Bronchial epithelial cell (primary cell): Measurements from ENCODE around the gene FBXO15. TPM values are rescaled to one million over a fixed set of nuclear protein-coding genes. Genes with fewer than 3 reads are reported as not detected.

Experiments
- DNase-seq: peaks from one replicate; pipeline ENCODE4 v3.0.0-alpha.2; 2010; ENCODE audit warnings: low read depth
- FAIRE-seq: peaks from 2 replicates; lab custom pipeline; 2011; peaks lifted over from hg19 to GRCh38; lab: Jason Lieb, UNC
- H3K27me3 ChIP-seq: 2 replicates; pipeline ENCODE4 v1.5.1; 2011; ENCODE audit warnings: low read length; ENCODE audit not compliant: control insufficient read depth, insufficient read depth
- H3K36me3 ChIP-seq: 2 replicates; pipeline ENCODE4 v1.5.1; 2011; ENCODE audit warnings: low read length; ENCODE audit not compliant: control insufficient read depth, insufficient read depth
- H3K4me3 ChIP-seq: 2 replicates; pipeline ENCODE4 v1.5.1; 2011; ENCODE audit warnings: mild to moderate bottlenecking, low read depth, low read length, control low read depth
- total RNA-seq: library from RNA; depleted of rRNA; stranded (reverse); fragments of >200 nt; gene quantifications from 2 replicates; pipeline ENCODE4 v1.2.1, GENCODE V29; 2014
- TF ChIP-seq, protein P1 (sequence below): IDR thresholded peaks from 2 replicates; pipeline ENCODE4 v1.5.1; 2011; ENCODE audit warnings: mild to moderate bottlenecking, moderate library complexity, low read length, control low read depth, inconsistent platforms; ENCODE audit not compliant: insufficient read depth, severe bottlenecking

FBXO15 gene
- total RNA-seq, 1 donor from 2014 or later, result not detected

DNA sequence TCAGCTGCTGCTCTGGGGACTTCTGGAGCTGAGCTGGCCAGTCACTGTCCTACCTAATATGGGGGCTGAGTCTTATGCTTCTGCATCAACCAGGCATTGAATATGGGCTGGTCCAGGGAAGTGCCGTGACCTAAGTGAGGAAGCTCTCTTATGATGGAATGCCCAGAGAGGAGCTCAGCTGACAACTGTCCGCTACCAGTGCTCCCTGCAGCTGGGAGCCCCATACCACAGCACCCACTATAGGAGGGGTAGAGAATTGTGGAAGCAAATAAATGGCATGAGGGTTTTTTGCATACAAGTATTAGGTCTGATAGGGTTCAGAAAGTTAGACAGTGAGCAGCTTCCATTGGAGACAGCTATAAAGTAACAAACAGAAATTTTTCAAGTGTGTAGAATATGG is 5.2 kb upstream of the FBXO15 start:
- FAIRE-seq (no peak), DNase-seq (no peak)
- Histone ChIP-seq H3K27me3 (no peaks in the 10 kb centered on the region), H3K4me3 (no peak overlapping the region), H3K36me3 (peaks cover 7% of the 10 kb centered on the region)
- TF ChIP-seq, protein P1, sequence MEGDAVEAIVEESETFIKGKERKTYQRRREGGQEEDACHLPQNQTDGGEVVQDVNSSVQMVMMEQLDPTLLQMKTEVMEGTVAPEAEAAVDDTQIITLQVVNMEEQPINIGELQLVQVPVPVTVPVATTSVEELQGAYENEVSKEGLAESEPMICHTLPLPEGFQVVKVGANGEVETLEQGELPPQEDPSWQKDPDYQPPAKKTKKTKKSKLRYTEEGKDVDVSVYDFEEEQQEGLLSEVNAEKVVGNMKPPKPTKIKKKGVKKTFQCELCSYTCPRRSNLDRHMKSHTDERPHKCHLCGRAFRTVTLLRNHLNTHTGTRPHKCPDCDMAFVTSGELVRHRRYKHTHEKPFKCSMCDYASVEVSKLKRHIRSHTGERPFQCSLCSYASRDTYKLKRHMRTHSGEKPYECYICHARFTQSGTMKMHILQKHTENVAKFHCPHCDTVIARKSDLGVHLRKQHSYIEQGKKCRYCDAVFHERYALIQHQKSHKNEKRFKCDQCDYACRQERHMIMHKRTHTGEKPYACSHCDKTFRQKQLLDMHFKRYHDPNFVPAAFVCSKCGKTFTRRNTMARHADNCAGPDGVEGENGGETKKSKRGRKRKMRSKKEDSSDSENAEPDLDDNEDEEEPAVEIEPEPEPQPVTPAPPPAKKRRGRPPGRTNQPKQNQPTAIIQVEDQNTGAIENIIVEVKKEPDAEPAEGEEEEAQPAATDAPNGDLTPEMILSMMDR, result no peak

DNA sequence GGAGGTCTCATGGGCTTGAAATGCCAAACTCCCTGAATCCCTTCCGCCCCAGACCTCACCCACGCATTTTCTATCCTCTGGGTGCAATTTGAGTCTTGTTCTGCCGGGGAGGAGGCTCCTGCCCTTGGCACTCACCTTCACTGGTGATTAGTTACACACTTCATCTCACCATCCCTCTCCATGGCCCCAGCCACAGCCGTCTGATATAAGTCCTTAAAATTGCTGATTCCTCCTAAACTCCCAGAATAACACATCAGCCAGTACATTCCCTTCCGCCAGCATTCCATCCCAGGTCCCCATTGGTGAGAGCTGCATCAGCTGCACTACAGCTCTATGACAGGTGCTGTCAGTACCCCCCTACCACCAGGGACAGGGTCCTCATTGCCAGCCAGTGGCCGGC is 4.6 kb upstream of the FBXO15 start:
- Histone ChIP-seq H3K27me3 (no peaks in the 10 kb centered on the region), H3K4me3 (no peak overlapping the region), H3K36me3 (peaks cover 7% of the 10 kb centered on the region)
- no peak for FAIRE-seq
- TF ChIP-seq, protein P1, result no peak
- no peak for DNase-seq

DNA sequence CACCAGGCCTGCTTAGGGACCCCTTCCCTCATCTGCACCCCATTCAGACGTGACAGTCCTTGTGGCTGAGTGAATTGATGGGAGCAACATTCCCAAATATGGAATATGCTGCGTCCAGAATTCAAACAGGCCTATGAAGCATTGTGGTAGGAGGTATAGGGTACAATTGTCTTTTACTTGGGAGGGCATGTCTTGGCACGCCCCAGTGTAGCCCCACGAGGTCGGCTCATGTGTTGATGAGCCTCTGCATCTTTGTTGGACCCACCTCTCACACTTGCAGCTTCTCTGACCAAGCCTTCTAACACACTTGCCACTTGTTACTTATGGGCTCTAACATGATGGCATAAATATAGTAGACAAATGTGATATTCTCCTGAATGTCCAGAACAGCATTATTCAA is 2.2 kb upstream of the FBXO15 start:
- TF ChIP-seq, protein P1, result no peak
- DNase-seq, result no peak
- Histone ChIP-seq H3K4me3 (no peak overlapping the region), H3K36me3 (peaks cover 7% of the 10 kb centered on the region), H3K27me3 (no peaks in the 10 kb centered on the region)
- FAIRE-seq, result no peak

DNA sequence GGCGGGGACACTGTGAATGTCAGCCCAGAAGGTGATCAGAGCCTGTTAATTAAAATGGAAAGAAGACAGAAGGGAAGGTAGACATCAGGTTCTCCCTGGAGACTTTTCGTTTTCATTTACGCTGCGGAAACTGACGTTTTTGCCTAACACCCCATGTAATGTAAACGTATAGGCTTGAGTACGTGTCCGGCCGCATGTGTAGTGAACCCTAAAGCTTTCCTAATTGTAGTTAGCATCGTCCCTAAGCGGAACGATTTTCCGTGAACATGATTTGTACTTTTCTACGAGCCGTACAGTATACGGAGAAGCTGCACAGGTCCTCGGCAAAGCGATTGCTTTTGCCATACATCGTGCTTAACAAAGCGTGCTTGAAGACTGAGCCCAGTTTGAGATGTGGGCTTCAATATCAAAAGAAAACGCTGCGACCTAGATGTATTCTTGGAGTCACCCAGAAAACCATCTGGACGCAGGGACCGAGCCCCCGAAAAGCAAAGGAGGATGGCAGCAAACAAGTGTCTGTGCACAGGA is 973 bp upstream of the FBXO15 start:
- DNase-seq (no peak), FAIRE-seq (no peak)
- peak overlapping the region; percentile 88 for H3K4me3 ChIP-seq
- TF ChIP-seq, protein P1, result no peak
- H3K27me3 ChIP-seq, result no peaks in the 10 kb centered on the region
- peaks cover 7% of the 10 kb centered on the region for H3K36me3 ChIP-seq

DNA sequence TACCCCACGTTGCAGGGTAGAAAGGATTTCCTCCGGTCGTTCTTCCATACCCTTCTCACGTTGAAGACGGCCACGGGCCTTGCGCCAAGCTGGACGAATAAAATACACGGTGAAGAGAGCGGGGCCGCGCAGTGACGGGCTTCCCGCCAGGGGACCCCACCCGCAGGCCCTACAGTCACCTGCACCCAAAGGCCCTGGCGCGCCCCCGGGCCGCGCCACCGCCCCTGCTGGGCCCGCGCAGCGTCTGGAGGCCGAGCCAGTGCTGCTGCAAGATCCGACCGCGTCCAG is 199 bp downstream of the FBXO15 start:
- H3K27me3 ChIP-seq, result no peaks in the 10 kb centered on the region
- TF ChIP-seq, protein P1, result no peak
- H3K4me3 ChIP-seq, result peak overlapping the region; percentile 88
- peaks cover 7% of the 10 kb centered on the region for H3K36me3 ChIP-seq
- FAIRE-seq, result no peak
- no peak for DNase-seq

DNA sequence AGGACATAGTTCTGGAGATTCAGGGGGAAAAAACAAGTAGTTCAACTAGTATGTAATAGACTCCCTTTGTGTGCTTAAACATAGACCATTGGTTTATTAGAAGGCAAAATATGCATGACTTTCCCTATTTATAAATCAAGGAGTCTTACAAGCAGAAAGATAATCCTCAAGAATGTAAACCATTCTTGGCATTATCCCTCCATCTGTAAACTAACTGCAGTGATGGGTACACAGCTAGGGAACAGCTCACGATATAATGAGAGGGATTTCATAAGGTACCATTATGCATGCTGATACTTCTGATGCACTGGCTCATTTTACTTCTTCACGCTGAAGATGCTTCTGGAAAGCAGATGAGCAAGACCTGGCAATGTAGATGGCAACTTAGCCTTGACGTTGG is 878 bp downstream of the FBXO15 start:
- Histone ChIP-seq H3K36me3 (peaks cover 7% of the 10 kb centered on the region), H3K4me3 (no peak overlapping the region), H3K27me3 (no peaks in the 10 kb centered on the region)
- FAIRE-seq, result no peak
- no peak for DNase-seq
- TF ChIP-seq, protein P1, result no peak
